ENCODE data around the gene CCL19.

The CCL19 gene

GRCh38 chr9:34662526-34663302 is 28.4 kb downstream of the CCL19 start, which contains the start of gene CCL27:
Gene CCL27 (minus strand): TSS chr9:34662657. CDS start chr9:34662633, 24 bp downstream.
- no peak for DNase-seq (ENCODE audit: low spot score)

GRCh38 chr9:34659592-34660253 is 31.4 kb downstream of the CCL19 start:
- DNase-seq (ENCODE audit: low spot score): no peak

GRCh38 chr9:34658461-34658860 is 32.6 kb downstream of the CCL19 start:
- DNase-seq (ENCODE audit: low spot score): no peak

GRCh38 chr9:34656992-34657391 is 34.1 kb downstream of the CCL19 start:
- no peak for DNase-seq (ENCODE audit: low spot score)

- DNase-seq (ENCODE audit: low spot score): no peak
These were observed 35.7 kb downstream of the CCL19 start for GRCh38 chr9:34655394-34655793.

GRCh38 chr9:34654323-34655051 is 36.6 kb downstream of the CCL19 start:
- DNase-seq (ENCODE audit: low spot score): no peak

GRCh38 chr9:34653151-34654072 is 37.7 kb downstream of the CCL19 start:
- no peak for DNase-seq (ENCODE audit: low spot score)

- no peak for DNase-seq (ENCODE audit: low spot score)
These were observed 38.5 kb downstream of the CCL19 start for GRCh38 chr9:34652602-34653000.

GRCh38 chr9:34651876-34652601 is 39.0 kb downstream of the CCL19 start, which contains the start of gene IL11RA:
Gene IL11RA (plus strand): TSS chr9:34652185. CDS start chr9:34655218, 3,033 bp downstream.
- DNase-seq (ENCODE audit: low spot score): peak; percentile 88

- no peak for DNase-seq (ENCODE audit: low spot score)
These were observed 39.8 kb downstream of the CCL19 start for GRCh38 chr9:34651321-34651720.

- DNase-seq (ENCODE audit: low spot score): no peak
These were observed 40.3 kb downstream of the CCL19 start for GRCh38 chr9:34650816-34651215.

- no peak for DNase-seq (ENCODE audit: low spot score)
These were observed 42.4 kb downstream of the CCL19 start for GRCh38 chr9:34648673-34649072.

- no peak for DNase-seq (ENCODE audit: low spot score)
These were observed 43.4 kb downstream of the CCL19 start for GRCh38 chr9:34647651-34648050.

GRCh38 chr9:34647084-34647403 is 44.0 kb downstream of the CCL19 start:
- no peak for DNase-seq (ENCODE audit: low spot score)

- peak; percentile 95 for DNase-seq (ENCODE audit: low spot score)
These were observed 44.6 kb downstream of the CCL19 start, which contains the start of gene GALT for GRCh38 chr9:34646211-34647083. Gene GALT (plus strand): TSS chr9:34646675. CDS start chr9:34646705, 30 bp downstream.

GRCh38 chr9:34644766-34645314 is 46.2 kb downstream of the CCL19 start:
- DNase-seq (ENCODE audit: low spot score): peak; percentile 43

- no peak for DNase-seq (ENCODE audit: low spot score)
These were observed 48.4 kb downstream of the CCL19 start for GRCh38 chr9:34642679-34643078.
